GM18868 (cell line): Measurements from ENCODE around the gene PYGM.
"Not testable (repeated sequence)": the region's sequence is repeated elsewhere in the genome, so short reads cannot be mapped to it uniquely, and the experiment has no call there.

ENCODE experiments used
- ATAC-seq: cut with Tn5 transposase; IDR thresholded peaks from one replicate; pipeline ENCODE4 v1.9.1; 2021; ENCODE audit warnings: mild to moderate bottlenecking, moderate library complexity; ENCODE audit not compliant: unreplicated experiment

PYGM gene

DNA sequence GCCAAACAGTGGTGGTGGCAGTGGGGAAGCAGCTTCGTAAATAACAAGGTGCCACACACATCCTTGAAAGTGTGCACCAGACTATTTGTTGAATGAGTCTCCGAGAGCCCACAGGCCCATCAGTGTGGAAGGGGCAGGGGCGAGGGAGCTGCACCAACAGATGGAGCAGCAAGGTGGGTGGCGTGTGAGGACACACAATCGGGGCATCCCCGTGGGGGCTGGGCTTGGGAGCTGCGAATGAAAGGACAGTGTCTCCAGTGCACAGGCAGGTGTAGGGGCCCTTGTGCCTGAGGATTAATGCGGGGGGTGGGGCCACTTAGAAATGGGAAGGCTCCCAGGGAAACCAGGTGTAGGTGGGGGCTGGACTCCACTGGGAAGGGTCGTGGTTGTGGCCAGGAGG, 39.6 kb downstream of the PYGM start:
- ATAC-seq: no peak

DNA sequence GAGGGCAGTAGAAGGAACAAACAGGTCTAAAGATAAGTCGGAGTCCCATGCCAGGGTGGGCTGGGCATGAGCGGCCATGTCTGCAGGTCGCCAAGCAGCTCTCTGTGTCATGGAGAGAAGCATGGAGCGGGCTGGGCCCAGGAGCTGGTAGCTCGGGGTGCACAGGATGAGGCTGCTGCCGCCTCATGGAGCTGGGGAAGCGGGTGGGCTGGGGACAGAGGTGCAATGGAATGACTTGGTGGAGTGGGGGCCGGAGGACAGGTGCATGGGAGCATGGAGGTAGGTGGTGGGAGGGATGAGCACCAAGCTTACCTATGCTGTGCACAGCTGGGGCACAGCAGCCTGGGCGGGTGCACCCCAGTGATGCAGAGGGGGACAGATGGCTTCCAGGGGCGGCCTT, 40.4 kb downstream of the PYGM start:
- no peak for ATAC-seq

DNA sequence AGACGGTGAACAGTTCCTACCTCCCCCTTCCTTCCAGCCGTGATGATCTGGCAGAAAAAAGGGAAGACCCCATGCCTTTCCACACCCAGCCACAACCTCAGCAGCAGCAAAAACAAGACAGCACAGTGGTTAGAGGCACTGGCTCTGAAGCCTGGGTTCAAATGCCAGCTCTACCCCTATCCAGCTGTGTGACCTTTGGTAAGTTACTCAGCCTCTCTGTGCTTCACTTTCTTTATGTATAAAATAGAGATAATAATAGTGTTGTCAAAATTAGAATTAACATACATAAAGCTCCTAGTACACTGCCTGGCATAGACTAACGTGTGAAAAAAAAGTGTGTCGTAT, 41.0 kb downstream of the PYGM start:
- no peak for ATAC-seq

DNA sequence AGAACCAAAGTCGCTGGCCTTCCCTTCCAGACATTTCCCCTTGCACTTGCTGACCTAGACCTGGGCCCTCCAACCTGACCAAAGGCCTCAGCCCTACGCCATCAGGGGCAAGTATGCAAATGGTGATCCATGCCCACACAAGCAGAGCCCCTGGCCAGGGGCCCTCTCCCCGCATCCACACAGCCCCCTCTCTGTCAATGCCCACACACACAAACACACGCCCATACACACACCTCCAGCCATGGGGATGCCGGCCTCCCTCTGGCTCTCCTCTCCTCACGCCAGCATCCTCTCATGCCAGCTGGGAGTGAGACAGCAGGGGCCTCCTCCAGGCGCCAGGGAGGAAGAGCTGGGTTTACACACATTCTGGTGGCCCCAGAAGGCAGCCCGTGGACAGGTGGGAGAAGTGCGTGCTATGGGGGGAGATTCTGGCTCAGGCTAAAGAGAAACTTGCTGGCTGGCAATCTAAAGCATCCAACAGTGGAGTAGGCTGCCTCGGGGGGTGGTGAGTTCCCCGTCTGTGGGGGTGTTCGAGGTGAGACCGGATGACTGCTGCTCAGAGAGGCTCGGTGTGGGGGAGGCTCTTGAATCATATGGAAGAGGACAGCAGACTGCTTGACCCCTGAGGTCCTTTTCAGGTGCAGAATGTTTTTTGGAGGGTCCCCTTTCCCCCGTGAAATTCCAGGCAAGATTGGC, 41.5 kb downstream of the PYGM start:
- ATAC-seq: no peak

DNA sequence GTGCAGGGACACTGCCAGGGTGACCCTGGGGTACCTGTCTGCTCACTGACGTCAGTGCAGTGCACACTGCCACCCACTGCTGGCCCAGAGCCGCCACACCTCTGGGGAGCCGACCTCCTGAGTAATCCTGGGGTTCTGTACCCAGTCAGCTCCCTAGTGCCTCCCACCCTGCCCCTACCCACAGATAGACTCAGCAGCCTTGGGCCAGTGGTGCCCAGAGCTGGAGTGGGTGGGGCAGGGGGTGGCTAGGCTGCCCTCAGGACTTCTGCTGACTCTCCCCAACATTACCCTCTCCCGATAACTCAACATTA, 42.6 kb downstream of the PYGM start:
- no peak for ATAC-seq

DNA sequence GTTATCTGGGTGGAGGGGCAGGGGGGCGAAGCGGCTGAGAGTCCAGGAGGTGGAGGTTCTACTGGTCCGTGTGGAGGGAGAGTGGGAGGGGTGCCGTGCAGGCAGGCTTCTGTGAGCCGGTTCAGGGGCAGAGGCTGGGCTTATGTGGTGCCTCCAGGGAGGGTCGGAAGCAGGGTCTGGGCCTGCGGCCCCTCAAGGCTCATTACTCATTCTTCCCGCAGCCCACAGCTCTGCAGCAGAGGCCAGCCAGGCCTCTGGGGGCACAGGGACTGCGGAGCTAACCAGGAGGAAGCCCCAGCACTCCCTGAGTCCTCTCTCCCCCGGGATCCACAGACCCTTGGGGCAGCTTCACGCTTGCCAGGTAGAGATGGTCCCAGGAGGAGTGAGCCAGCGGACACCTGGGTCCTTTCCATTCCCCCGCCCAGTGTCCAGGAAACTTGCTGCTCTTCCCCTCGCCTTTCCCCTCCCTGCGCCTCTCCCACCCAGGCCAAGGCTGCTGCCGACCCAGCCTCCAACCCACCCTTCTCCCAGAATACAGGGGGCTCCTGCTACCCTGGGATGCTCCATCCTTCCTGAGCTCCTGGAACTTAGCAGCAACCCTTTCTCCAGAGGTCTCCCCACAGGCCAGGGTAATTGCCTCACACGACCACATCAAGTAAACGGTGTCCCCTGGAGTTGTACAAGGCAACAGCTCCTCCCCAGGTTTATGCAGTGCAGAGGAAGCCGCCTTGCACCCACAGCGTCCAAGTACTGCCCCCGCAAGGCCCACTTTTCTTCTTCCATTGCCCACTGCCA, 43.1 kb downstream of the PYGM start:
- ATAC-seq: no peak

DNA sequence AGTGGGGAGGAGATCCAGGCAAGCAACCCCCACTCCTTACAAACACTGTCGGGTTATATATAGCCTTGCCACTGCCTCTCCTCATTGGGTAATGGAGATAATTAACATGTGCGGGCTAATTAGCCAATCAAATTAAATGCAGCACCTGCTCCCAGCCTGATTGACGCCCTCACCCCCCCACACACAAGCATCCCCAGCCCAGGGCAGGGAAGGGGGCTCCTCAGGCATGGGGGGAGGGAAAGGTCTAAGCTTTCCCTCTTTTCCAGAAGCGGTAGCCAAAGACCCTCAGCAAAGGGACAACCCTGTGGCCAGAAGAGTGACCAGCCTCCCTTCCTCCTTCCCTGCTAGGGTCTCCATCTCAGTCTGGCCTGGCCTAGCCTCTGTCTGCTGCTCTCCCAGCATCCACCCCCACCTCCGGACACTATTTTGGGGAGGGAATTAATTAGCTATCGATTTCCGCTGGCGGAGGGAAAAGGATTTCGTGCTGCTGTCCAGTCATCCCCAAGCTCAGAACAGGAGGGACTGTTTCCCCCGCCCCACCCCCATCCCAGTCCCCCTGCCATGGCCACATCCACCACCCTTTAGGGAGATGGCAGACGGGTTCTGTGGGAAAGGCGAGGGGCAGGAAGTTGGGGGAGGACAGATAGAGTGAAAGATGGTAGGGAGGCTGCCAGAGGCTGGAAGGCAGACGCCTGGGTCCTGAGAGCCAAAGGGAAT, 43.9 kb downstream of the PYGM start:
- ATAC-seq: no peak

DNA sequence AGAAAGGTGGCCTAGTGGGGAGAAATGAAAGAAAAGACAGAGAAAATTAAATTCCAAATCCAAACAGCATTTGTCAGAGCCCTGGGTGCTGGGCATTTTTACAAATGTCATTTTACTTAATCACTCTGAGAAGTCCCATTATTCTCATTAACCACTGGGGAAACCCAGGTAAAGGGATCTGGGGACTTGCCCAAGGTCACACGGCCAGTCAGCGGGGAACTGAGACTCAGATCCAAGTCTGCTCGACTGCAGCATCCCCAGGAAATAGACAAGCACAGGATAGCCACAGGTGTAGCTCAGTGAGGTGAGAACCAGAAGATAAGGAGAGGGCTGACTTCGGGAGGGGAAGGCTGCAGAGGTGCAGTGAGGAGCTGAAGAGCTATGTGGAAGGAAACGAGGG, 44.7 kb downstream of the PYGM start:
- no peak for ATAC-seq

DNA sequence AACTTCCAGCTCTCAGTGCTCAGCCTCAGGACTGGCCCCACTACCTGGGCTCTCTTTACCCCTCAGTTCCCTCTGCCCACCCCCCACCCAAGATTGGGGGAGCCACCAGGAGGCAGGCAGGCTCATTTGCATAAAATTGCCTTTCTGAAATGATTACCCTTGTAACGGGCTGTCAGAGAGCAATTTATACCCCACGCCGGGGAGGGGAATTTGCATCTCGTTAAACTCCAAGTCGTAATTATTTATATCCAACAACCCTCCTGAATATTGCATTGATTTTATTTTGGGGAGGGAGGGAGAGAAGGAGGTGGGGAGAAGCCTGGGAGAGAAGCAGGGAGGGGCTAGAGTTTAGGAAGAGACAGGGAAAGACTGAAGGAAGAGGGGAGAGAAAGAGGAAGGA, 45.1 kb downstream of the PYGM start:
- ATAC-seq: no peak

DNA sequence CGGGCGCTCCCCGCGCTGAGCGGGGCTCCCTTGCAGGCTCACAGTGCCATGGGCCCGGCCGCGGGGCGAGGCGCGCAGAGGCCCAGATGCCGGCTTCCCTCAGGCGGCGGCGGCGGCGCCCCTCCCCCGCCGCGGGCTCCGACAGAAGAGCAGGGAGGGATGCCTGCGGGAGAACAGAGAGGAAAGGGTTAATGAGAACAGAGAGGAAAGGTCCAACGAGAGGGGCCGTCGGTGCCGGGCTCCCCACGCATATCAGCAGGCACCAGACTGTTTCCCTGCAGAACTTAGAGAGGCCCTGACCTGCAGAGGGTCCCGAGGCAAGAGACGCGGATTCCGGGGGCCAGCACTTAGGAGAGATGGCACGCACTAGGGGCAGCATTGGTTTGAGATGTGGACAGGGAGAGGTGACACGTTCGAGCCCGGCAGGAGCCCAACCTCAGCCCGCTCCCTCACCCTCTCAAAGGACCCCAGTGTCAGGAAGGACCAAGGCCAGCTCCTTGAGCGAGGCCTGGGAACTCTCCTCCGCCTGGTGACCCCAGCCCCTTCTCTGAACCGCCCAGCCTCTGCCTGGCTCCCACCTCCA, 45.9 kb downstream of the PYGM start:
- ATAC-seq: no peak

DNA sequence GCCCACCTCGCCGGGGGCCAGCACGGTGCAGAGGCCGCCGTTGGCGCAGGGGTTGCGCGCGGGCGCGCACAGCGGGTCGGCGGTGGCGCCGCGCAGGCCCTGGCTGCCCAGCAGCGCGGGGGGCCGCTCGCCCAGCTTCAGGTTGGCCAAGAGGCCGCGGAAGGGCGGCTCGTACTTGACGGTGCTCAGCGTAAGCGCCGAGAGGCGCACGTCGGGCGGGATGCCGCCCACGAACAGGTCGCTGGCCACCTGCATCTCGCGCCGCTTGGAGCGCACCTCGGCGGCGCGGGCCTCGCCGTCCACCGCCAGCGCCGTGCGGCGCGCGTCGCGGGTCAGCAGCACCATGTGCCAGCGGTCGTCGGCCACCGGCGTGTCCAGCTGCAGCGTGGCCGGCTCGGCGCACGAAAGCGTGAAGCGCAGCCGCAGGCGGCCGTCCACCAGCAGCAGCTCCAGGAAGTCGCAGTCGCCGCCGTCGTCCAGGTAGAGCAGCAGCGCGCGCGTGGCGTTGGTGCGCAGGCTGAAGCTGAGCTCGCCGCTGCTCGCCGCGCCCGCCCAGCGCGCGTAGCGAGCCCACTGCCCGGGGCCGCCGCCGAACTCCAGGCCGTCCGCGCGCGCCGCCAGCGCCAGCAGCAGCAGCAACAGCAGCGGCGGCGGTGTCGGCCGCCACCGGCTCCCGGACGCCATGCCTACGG, 46.6 kb downstream of the PYGM start:
- ATAC-seq: no peak

DNA sequence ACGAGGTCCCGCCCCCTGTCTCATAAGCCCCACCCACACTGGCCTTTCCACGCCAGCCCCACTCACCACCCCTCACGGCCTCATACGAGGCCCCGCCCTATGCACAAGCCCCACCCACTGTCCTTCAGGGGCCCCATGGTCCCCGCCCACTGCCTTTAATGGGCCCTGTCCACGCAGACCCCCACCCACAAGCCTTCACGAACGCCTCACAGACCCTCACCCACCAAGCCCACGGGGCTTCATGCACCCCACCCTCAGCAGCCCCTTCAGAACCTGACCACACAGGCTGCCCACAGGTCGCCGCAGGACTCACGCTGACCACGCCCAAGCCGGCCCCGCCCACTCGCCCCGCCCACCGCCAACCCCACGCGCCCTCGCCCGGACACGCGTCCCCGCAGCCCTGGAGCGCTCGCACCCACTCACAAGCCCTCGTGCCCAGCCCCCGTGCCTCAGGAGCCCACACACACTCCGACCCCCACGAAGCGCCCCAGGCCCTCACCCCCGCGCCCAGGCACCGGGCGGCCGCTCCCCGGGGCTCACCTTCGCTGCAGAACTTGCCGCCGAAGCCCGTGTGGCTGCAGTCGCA, 47.3 kb downstream of the PYGM start:
- ATAC-seq: no peak

DNA sequence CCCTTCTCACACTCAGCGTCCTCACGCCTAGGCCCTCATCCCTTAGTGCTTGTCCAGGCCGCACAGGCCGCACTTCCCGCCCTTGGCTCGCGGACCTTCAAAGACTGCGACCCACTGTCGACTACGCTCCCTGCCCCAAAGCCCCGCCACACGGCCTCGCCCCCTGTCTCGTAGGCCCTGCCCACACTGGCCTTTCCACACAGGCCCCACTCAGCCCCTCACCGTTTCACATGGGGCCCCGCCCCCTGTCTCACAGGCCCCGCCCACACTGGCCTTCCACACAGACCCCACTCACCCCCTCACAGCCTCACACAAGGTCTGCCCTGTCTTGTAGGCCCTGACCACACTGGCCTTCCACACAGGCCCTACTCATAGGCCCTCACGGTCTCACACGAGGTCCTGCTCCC, 47.8 kb downstream of the PYGM start:
- ATAC-seq: no peak

DNA sequence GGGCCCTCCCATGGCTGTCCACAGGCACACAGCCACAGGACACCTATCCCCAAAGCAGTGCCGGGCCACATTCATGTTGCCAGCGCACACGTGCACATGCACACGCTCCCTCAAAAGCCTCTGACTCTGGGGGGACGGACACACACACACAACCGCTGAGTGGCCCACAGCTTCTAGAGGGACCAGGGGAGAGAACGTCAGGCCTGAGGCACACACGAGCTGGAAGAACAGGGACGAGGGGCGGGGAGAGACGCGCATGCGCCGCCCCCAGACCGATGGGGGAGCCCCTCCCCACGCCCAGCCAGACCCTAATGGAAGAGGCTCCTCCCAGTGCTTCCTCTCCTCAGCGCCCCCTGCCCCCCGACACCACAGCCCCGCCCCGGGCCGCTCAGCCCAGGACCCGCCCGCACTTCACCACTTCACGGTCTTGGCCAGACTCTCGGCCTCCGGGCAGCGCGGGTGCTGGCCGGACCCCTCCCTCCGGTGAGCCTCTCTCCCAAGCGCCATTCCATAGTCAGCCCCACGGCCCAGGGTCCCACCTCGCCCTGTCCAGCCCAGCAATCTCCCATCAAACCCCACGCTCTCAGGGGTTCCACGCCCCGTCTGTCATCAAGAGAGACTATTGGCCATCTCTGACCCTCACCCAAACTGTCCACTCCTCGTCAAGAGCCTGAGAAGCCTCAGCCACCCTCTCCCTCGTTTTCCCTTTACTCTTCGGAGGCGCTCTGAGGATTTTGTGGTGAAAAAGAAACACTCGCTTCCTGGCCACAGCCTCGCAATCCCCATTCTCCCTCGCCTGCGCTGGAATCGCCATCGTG, 48.4 kb downstream of the PYGM start:
- no peak for ATAC-seq

DNA sequence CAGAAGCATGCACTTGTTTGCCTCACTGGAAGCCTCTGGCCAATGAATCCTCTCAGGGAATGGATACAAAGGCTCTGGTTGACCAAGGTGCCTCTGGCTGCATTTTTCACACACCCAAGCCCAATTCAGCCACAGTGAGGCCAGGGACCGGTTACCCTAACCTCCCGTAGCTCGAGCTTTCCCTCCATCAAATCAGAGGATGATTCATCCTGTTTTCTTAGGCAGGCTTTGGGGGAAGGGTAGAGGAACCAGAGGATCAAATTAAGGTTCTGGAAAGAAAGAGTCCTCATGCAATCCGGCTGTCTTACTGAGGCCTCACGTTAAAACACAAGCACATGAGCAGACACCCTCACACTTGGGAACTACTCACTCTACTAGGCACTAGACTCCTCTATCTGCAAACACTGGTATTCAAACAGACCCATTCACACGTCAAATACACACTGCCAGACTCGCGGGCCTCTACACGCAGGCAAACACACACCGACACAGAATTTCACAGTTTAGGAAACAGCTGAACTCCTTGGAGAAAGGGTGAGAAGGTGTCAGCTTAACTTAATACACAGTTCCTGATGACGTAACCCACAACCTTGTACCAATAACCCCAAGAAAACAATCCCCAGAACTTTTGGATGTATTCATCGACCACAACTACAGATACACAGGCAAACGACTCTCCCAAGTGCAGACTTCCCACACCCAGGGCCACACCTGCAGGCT, 49.2 kb downstream of the PYGM start:
- no peak for ATAC-seq

DNA sequence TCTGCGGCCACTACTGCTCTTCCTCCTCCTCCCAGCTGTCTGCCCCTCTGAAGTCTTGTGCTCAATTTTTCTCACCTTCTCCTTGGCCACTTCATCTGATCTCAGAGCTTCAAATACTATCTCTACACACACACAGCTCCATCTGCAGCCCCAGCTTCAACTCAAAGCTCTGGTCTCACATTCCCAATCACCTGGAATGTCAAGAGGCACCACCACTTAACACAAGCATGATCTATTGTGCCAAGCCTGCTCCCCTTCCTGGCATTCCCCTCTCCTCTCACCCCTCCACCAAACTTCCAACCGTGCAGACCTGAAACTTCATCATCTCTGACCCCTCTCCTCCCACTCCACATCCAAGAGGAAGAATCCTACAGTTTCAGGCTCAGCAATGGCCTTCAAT, 54.3 kb downstream of the PYGM start:
- ATAC-seq: no peak

DNA sequence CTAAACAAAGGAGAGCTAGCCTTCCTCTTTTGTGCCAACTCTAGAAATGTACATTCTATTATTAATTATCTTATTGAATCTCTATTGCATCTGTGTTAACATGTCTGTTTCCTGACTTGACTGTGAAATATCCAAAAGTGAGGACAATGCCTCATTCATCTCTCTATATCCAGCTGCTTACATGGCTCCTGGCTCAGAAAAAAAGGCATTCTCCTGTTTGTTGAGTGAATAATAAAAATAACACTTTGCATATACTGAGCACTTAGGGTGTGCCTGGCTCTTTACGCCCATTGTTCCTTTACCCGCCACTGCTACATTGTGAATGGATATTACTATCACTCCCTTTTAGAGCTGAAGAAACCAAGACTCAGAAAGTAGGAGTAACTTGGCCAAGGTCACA, 56.7 kb downstream of the PYGM start:
- no peak for ATAC-seq

DNA sequence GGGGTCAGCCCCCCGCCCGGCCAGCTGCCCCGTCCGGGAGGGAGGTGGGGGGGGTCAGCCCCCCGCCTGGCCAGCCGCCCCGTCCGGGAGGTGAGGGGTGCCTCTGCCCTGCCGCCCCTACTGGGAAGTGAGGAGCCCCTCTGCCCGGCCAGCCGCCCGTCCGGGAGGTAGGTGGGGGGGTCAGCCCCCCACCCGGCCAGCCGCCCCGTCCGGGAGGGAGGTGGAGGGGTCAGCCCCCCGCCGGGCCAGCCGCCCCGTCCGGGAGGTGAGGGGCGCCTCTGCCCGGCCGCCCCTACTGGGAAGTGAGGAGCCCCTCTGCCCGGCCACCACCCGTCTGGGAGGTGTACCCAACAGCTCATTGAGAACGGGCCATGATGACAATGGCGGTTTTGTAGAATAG, 57.8 kb downstream of the PYGM start:
- not testable (repeated sequence) for ATAC-seq

DNA sequence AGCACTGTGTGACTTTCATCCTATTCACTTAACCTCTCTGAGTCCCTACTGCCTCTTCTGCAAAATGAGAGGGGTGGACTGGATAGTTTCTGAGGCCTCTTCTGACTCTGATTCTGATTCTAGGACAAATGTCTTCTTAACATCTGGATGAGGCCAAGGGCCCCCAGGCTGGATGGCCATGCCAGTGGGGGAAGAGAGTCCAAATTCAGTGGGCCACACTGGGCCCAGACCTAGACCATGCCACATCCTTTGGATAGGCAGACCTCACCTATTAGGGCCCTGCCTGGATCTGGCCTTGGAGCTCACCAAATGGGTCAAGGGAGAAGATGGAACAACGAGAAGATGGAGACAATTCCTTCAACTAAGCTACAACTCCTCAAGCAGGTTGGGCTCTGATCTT, 61.3 kb downstream of the PYGM start:
- no peak for ATAC-seq
